HCT116 (cell line): ENCODE measurements around the gene AUTS2. TPM values are rescaled to one million over a fixed set of nuclear protein-coding genes. Genes with fewer than 3 reads are reported as not detected.

Experiments used
- ATAC-seq: fragments of 200-7000 bp; cut with Tn5 transposase; 2 replicates; pipeline ENCODE4 v1.9.1; 2020; ENCODE audit warnings: mild to moderate bottlenecking, moderate library complexity
- BruUV-seq: library from RNA; stranded (reverse); fragments of 400-500 nt; replicated peaks from 2 replicates; lab custom pipeline; 2021; lab: Mats Ljungman, UMichigan
- CTCF ChIA-PET: fragments of 300-600 bp; sonication (Branson Sonifier 250); formaldehyde crosslinking; loops from one replicate; lab custom pipeline; 2021; ENCODE audit warnings: antibody characterized with exemption; lab: Charles Lee
- POLR2A ChIA-PET: fragments of 300-600, 350-600 bp; sonication (Branson Sonifier 250); formaldehyde crosslinking; loops from one replicate; lab custom pipeline; 2021; ENCODE audit warnings: antibody characterized with exemption; lab: Charles Lee
- RAD21 ChIA-PET, 2 experiments: fragments of 300-600 bp; sonication (Branson Sonifier 250); formaldehyde crosslinking; loops; one replicate each; lab custom pipeline; 2023; ENCODE audit warnings: low total read pairs in 2 of 2; ENCODE audit not compliant: uncharacterized antibody in 2 of 2, unreplicated experiment in 2 of 2, low non-redundant PET in 1 of 2; lab: Charles Lee
- DNase-seq: peaks from one replicate; pipeline ENCODE4 v3.0.0-alpha.2; 2010; ENCODE audit warnings: low read depth, low spot score
- H2AFZ ChIP-seq: fragments of 200-600 bp; shearing (Covaris generic), sonication (generic); 2 replicates; pipeline ENCODE4 v1.6.1; 2017; ENCODE audit warnings: low read depth, mixed run types, mixed read lengths, antibody characterized with exemption, low read length; ENCODE audit not compliant: poor library complexity, severe bottlenecking
- H3K27ac ChIP-seq: 2 replicates; pipeline ENCODE4 v1.5.1; 2012; ENCODE audit warnings: low read depth, low read length
- H3K27me3 ChIP-seq: fragments of 200-600 bp; sonication (generic); 2 replicates; pipeline ENCODE4 v1.6.1; 2016; ENCODE audit warnings: mixed run types, low read length, mixed read lengths; ENCODE audit not compliant: insufficient read depth
- H3K36me3 ChIP-seq, 2 experiments: fragments of 200-500 bp in 1 of 2; fragments of 200-600 bp in 1 of 2; sonication (Bioruptor generic) in 1 of 2; sonication (generic) in 1 of 2; 2 replicates each; pipeline versions ENCODE4 v1.5.1 to v1.6.1; 2014 to 2016; ENCODE audit warnings: low read length in 2 of 2, inconsistent platforms in 1 of 2, mixed read lengths in 1 of 2, mixed run types in 1 of 2; ENCODE audit not compliant: insufficient read depth in 2 of 2, control insufficient read depth in 1 of 2
- H3K4me1 ChIP-seq, 2 experiments: fragments of 200-600 bp in 1 of 2; sonication (generic) in 1 of 2; 2 replicates each; pipeline versions ENCODE4 v1.5.1 to v1.6.1; 2012 to 2017; ENCODE audit warnings: low read length in 2 of 2, inconsistent platforms in 1 of 2, mild to moderate bottlenecking in 1 of 2, mixed read lengths in 1 of 2, mixed run types in 1 of 2, moderate library complexity in 1 of 2; ENCODE audit not compliant: insufficient read depth in 2 of 2, control insufficient read depth in 1 of 2
- H3K4me2 ChIP-seq: fragments of 200-600 bp; sonication (generic); 2 replicates; pipeline ENCODE4 v1.6.1; 2017; ENCODE audit warnings: mixed run types, low read length, mixed read lengths
- H3K4me3 ChIP-seq, 2 experiments: fragments of 200-600 bp in 1 of 2; sonication (generic) in 1 of 2; replicated peaks in 1 of 2; 2 replicates each; pipeline ENCODE4 v1.5.1; 2011 to 2016; ENCODE audit warnings: low read length in 2 of 2, control low read depth in 1 of 2, low read depth in 1 of 2, mild to moderate bottlenecking in 1 of 2, mixed read lengths in 1 of 2, mixed run types in 1 of 2
- H3K79me2 ChIP-seq: fragments of 200-600 bp; sonication (generic); 2 replicates; pipeline ENCODE4 v1.6.1; 2017; ENCODE audit warnings: mild to moderate bottlenecking, mixed run types, low read length, moderate library complexity, mixed read lengths; ENCODE audit not compliant: insufficient read depth
- H3K9ac ChIP-seq: fragments of 200-600 bp; sonication (generic); 2 replicates; pipeline ENCODE4 v1.6.1; 2016; ENCODE audit warnings: low read length, mixed read lengths
- H3K9me2 ChIP-seq: fragments of 200-600 bp; sonication (generic), shearing (Covaris generic); 2 replicates; pipeline ENCODE4 v1.6.1; 2017; ENCODE audit warnings: mixed run types, mild to moderate bottlenecking, moderate library complexity; ENCODE audit not compliant: insufficient read depth
- H3K9me3 ChIP-seq, 2 experiments: fragments of 200-500 bp in 1 of 2; fragments of 200-600 bp in 1 of 2; sonication (Bioruptor generic) in 1 of 2; sonication (generic) in 1 of 2; 2 replicates each; pipeline ENCODE4 v1.6.1; 2014 to 2017; ENCODE audit warnings: low read length in 2 of 2, mixed read lengths in 2 of 2, inconsistent platforms in 1 of 2, low read depth in 1 of 2, mild to moderate bottlenecking in 1 of 2, mixed run types in 1 of 2, moderate library complexity in 1 of 2; ENCODE audit not compliant: control insufficient read depth in 1 of 2, insufficient read depth in 1 of 2
- H4K20me1 ChIP-seq: fragments of 200-600 bp; sonication (generic), shearing (Covaris generic); 2 replicates; pipeline ENCODE4 v1.6.1; 2017; ENCODE audit warnings: mixed run types, mild to moderate bottlenecking, moderate library complexity; ENCODE audit not compliant: insufficient read depth
- CBX3 ChIP-seq: IDR thresholded peaks from 2 replicates; pipeline ENCODE4 v1.6.1; 2012; ENCODE audit warnings: low read depth
- EZH2 ChIP-seq: fragments of 200-600 bp; sonication (generic); IDR thresholded peaks from 2 replicates; pipeline ENCODE4 v1.6.1; 2017; ENCODE audit warnings: antibody characterized with exemption, mixed run types
- EZH2phosphoT487 ChIP-seq: fragments of 200-600 bp; IDR thresholded peaks from 2 replicates; pipeline ENCODE4 v1.6.1; 2018; ENCODE audit warnings: antibody characterized with exemption, borderline replicate concordance
- SIN3A ChIP-seq: IDR thresholded peaks from 2 replicates; pipeline ENCODE4 v1.6.1; 2012; ENCODE audit warnings: low read depth
- SP1 ChIP-seq: IDR thresholded peaks from 2 replicates; pipeline ENCODE4 v1.6.1; 2012; ENCODE audit warnings: low read depth
- ZFX ChIP-seq: fragments of 450-650 bp; IDR thresholded peaks from 2 replicates; pipeline ENCODE4 v1.6.1; 2017
- intact Hi-C: fragments of 100-400 bp; cut with micrococcal nuclease; formaldehyde crosslinking; loops from 2 replicates; pipeline ENCODE4 v1.10.0; 2022
- total RNA-seq: library from RNA; stranded (reverse); gene quantifications from one replicate; pipeline ENCODE4 v1.2.1, GENCODE V29; 2021; ENCODE audit not compliant: unreplicated experiment
- TF ChIP-seq, protein P1 (sequence below), 3 experiments: fragments of 200-600 bp in 1 of 3; sonication (generic) in 1 of 3; IDR thresholded peaks in 2 of 3; conservative IDR thresholded peaks in 1 of 3; 2 replicates each; pipeline ENCODE4 v1.5.1; 2012 to 2017; ENCODE audit warnings: low read depth in 2 of 3, low read length in 2 of 3, antibody characterized with exemption in 1 of 3, borderline replicate concordance in 1 of 3, control low read depth in 1 of 3, mild to moderate bottlenecking in 1 of 3, mixed read lengths in 1 of 3, mixed run types in 1 of 3, moderate library complexity in 1 of 3; ENCODE audit not compliant: insufficient read depth in 1 of 3
- TF ChIP-seq, protein P2 (sequence below): IDR thresholded peaks from 2 replicates; pipeline ENCODE4 v1.6.1; 2012
- TF ChIP-seq, protein P3 (sequence below): IDR thresholded peaks from 2 replicates; pipeline ENCODE4 v1.6.1; 2011; ENCODE audit warnings: mild to moderate bottlenecking, low read length, moderate library complexity; ENCODE audit not compliant: insufficient replicate concordance; ENCODE audit errors: extremely low read depth

Gene AUTS2
- total RNA-seq, 1 experiment from 2014 or later, result 0.93 TPM

DNA sequence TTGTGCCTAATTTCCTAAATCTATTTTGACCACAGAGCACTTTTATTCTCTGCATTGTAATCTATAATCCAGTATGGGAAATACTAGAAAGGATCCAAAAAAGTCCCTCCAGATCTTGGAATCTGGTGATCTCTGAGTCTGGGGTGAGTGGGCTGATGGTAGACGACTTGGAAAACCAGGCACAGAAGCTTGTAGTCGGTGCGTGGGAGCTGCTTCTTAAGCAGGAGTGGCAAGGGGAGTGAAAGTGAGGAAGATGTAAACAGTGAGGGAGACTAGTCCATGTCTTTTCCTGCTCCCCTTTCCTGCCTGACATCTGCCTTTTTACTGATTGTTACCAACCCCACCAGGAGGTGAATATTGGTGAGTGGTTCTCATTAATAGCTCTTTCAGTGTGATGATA is 6.8 kb downstream of the AUTS2 start (continued):
- TF ChIP-seq, protein P1, sequence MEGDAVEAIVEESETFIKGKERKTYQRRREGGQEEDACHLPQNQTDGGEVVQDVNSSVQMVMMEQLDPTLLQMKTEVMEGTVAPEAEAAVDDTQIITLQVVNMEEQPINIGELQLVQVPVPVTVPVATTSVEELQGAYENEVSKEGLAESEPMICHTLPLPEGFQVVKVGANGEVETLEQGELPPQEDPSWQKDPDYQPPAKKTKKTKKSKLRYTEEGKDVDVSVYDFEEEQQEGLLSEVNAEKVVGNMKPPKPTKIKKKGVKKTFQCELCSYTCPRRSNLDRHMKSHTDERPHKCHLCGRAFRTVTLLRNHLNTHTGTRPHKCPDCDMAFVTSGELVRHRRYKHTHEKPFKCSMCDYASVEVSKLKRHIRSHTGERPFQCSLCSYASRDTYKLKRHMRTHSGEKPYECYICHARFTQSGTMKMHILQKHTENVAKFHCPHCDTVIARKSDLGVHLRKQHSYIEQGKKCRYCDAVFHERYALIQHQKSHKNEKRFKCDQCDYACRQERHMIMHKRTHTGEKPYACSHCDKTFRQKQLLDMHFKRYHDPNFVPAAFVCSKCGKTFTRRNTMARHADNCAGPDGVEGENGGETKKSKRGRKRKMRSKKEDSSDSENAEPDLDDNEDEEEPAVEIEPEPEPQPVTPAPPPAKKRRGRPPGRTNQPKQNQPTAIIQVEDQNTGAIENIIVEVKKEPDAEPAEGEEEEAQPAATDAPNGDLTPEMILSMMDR (IDR thresholded peaks at IDR 0.05 in 2 of 3, conservative IDR thresholded peaks at IDR 0.05 in 1 of 3; ENCODE audit: borderline replicate concordance in 1 of 3, insufficient read depth in 1 of 3, low read depth in 2 of 3, low read length in 2 of 3), result no peak
- no peak for TF ChIP-seq SP1
- TF ChIP-seq, protein P2, sequence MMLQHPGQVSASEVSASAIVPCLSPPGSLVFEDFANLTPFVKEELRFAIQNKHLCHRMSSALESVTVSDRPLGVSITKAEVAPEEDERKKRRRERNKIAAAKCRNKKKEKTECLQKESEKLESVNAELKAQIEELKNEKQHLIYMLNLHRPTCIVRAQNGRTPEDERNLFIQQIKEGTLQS, result no peak
- TF ChIP-seq ZFX, result no peak

DNA sequence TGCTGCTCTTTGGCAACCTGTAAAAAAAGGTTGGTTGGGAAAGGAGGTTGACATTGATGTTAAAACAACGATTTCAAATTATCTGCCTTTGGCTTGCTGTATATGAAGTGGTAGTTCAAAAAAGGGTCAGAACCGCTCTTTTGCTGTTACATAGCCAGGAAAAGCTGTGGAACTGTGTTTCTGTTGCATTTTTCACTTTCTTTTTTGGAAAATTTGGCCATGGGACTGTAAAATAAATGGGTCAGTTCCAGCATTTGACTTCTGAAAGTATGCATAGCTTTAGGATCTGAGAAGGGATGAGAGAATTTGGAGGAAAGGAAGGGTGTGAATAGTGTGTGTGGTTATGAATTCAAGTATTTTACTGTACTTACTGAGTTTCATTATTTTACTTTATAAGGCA is 7.3 kb downstream of the AUTS2 start:
- Histone ChIP-seq H4K20me1 (no peaks in the 10 kb centered on the region), H3K36me3 (no peaks in the 10 kb centered on the region), H3K4me2 (no peak overlapping the region), H3K9me2 (no peaks in the 10 kb centered on the region), H3K4me1 (no peaks in the 10 kb centered on the region), H3K4me3 (no peak overlapping the region), H3K79me2 (no peaks in the 10 kb centered on the region), H3K9ac (no peak overlapping the region), H2AFZ (no peak overlapping the region), H3K9me3 (peaks cover 3 to 25% of the 10 kb centered on the region in 2 experiments; a peak in 2 of 4 replicates), H3K27me3 (no peaks in the 10 kb centered on the region), H3K27ac (no peak overlapping the region)
- no TSS peak for BruUV-seq
- TF ChIP-seq SP1 (no peak), CBX3 (no peak), SIN3A (no peak), EZH2phosphoT487 (no peak), EZH2 (no peak)
- TF ChIP-seq, protein P3, sequence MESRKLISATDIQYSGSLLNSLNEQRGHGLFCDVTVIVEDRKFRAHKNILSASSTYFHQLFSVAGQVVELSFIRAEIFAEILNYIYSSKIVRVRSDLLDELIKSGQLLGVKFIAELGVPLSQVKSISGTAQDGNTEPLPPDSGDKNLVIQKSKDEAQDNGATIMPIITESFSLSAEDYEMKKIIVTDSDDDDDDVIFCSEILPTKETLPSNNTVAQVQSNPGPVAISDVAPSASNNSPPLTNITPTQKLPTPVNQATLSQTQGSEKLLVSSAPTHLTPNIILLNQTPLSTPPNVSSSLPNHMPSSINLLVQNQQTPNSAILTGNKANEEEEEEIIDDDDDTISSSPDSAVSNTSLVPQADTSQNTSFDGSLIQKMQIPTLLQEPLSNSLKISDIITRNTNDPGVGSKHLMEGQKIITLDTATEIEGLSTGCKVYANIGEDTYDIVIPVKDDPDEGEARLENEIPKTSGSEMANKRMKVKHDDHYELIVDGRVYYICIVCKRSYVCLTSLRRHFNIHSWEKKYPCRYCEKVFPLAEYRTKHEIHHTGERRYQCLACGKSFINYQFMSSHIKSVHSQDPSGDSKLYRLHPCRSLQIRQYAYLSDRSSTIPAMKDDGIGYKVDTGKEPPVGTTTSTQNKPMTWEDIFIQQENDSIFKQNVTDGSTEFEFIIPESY, result no peak
- DNase-seq, result no peak
- no peak for ATAC-seq
- ChIA-PET POLR2A (no interaction called here), RAD21 (no interaction called here), CTCF (no interaction called here)
- intact Hi-C loops, result no loop called here
